HG03039 (cell line): ENCODE measurements around the gene IL19.

Experiments used
- ATAC-seq: cut with Tn5 transposase; IDR thresholded peaks from one replicate; pipeline ENCODE4 v1.9.1; 2021; ENCODE audit warnings: mild to moderate bottlenecking, moderate library complexity; ENCODE audit not compliant: unreplicated experiment

Gene IL19

DNA sequence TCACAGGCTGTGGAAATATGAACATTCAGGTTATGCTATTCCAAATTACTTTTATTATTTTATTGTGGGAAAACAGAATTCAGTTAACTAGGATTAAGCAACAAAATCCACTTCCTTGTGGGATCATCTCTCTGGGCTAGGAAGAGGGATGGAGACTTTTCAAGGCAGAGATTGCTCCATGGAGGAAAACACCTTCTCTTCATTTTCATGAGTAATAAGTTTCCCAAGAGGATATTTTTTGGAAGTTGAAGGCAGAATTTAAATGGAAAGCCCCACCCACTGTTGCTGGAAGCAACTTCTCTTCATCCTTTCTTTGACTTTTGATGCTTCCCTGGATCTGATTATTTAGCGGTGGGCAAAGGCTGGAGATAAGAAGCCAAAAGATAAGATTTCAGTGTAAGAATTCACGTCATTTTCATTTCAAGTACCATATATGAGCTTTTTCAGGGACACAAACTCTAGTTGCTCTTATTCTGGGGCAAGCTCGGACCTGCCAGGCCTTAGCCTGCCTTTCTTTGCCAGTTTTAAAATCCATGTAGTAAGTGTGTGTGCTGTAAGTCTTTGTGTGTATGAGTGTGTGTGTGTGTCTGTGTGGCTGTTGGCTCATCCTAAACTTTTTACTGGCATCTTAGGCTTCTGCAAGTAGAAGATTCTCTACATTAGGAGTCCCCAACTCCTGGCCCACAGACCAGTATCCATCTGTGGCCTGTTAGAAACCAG lies 114.9 kb downstream of the IL19 start:
- no peak for ATAC-seq

DNA sequence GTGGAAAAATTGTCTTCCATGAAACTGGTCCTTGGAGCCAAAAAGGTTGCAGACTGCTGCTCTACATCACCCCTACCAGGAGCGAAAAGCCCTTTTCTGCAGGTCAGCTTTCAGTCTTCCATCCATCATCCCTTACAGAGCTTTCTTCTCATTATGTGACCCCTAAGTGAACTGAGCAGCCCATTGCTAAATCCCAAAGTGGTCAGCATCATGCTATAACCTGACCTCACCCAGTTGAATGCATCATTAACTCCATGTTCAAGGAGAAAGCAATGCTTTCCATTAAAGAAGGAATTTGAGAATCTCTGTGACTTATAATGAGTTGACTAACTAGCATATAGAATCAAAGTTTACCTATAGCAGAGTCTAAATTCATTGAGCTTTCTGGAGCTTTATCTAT lies 116.3 kb downstream of the IL19 start:
- no peak for ATAC-seq

DNA sequence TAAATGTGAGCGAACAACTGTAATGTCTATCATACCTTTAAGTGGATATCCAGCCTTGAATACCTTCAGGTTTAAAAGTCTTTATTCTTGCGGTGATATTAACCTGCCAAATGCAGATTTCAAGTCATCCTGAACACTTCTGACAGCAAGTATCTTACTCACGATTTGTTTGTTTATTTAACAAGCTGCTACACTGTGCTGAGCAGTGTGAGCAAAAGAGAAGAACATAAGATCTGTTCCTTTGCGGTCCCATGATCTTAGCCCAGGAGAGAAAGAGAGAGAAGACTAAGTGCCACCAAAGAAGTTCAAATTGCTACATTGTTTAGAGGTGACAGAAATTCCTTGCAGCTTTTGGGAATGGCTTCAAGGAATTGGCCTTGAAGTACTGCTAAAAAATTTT lies 117.1 kb downstream of the IL19 start:
- no peak for ATAC-seq

DNA sequence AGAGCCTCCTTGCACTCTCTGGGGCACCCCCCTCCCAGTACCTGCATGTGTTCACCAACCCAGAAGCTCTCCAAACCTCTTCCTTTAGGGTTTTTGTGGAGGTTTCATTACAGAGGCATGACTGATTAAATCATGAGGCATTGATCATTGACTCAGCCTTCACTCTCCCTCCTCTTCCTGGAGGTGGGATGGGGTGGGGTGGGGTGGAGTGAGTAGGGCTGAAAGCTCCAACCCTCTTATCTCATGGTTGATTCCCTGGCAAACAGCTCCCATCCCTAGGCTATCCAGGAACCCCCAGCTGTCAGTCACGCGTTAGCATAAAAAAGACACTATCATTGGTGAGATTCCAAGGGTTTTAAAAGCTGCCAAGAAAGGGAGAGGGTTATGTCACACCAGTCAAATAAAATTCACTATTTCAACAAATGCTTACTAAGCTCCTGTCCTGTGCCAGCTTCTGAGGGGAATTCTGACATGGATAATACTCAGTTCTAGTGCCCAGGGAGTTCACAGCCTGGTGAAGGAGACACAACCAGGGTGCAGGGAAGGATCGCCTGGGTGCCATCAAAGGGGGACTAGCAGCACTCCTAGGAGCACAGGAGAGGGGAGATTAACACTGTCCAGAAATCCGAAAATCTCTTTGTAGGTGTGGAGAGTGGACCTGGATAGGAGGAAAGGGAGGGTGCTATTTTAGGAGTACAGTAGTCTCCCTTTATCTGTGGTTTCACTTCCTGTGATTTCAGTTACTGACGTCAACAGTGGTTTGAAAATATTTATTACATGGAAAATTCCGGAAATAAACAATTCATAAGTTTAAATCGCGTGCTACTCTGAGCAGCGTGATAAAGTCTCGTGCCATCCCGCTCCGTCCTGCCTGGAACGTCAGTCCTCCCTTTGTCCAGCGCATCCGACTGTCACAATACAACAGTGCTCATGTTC lies 119.8 kb downstream of the IL19 start:
- ATAC-seq, result no peak

DNA sequence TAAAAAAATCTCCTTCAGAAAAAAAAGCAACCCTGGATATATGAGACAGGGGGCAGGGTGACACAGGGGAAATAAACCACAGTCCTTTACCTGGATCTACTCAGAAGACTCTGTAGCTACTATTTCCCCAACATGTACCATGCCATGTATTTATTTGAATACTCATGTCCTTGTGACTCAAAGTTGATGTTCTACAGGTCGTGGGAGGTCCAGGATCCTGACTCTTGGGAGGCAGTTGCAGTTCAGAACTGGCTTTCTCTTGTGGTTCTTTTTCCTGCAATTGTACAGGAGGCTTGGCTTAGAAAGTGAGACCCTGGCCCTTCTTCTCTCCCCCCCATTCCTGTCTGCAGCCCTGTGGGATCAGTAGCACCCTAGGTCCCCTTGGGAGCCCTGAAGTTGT lies 120.8 kb downstream of the IL19 start:
- ATAC-seq, result no peak
